ENCODE data around the gene MBD3L4.

DNA sequence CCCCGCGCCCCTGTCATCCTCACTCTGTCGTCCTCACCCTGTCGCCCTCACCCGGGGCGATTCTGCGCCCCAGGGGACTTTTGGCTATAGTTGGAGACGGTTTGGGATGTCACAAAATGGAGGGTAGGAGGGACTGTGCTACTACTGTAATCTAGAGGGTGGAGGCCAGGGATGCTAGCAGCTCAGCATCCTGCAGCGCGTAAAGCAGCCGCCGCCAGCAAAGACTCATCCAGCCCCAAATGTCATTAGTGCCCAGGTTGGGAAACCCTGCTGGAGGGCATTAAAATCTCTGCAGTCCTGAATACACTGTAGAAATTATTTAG, 29.9 kb upstream of the MBD3L4 start:
- TF ChIP-seq, protein P1, sequence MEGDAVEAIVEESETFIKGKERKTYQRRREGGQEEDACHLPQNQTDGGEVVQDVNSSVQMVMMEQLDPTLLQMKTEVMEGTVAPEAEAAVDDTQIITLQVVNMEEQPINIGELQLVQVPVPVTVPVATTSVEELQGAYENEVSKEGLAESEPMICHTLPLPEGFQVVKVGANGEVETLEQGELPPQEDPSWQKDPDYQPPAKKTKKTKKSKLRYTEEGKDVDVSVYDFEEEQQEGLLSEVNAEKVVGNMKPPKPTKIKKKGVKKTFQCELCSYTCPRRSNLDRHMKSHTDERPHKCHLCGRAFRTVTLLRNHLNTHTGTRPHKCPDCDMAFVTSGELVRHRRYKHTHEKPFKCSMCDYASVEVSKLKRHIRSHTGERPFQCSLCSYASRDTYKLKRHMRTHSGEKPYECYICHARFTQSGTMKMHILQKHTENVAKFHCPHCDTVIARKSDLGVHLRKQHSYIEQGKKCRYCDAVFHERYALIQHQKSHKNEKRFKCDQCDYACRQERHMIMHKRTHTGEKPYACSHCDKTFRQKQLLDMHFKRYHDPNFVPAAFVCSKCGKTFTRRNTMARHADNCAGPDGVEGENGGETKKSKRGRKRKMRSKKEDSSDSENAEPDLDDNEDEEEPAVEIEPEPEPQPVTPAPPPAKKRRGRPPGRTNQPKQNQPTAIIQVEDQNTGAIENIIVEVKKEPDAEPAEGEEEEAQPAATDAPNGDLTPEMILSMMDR (conservative IDR thresholded peaks at IDR 0.05 in 1 of 2, IDR thresholded peaks at IDR 0.05 in 1 of 2; ENCODE audit: extremely low read depth in 1 of 2, insufficient read depth in 1 of 2, low read depth in 1 of 2, low read length in 2 of 2) = no peak
- no peak for TF ChIP-seq EZH2 (IDR thresholded peaks at IDR 0.05; ENCODE audit: borderline replicate concordance, low read length)
